Measurements from ENCODE around the gene S100A13.

- no peak for TF ChIP-seq POLR2A (IDR thresholded peaks at IDR 0.05)
- TF ChIP-seq, protein P1, sequence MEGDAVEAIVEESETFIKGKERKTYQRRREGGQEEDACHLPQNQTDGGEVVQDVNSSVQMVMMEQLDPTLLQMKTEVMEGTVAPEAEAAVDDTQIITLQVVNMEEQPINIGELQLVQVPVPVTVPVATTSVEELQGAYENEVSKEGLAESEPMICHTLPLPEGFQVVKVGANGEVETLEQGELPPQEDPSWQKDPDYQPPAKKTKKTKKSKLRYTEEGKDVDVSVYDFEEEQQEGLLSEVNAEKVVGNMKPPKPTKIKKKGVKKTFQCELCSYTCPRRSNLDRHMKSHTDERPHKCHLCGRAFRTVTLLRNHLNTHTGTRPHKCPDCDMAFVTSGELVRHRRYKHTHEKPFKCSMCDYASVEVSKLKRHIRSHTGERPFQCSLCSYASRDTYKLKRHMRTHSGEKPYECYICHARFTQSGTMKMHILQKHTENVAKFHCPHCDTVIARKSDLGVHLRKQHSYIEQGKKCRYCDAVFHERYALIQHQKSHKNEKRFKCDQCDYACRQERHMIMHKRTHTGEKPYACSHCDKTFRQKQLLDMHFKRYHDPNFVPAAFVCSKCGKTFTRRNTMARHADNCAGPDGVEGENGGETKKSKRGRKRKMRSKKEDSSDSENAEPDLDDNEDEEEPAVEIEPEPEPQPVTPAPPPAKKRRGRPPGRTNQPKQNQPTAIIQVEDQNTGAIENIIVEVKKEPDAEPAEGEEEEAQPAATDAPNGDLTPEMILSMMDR (IDR thresholded peaks at IDR 0.05): no peak
- no peak for TF ChIP-seq POLR2AphosphoS5 (IDR thresholded peaks at IDR 0.05)
- TF ChIP-seq EP300 (IDR thresholded peaks at IDR 0.05): no peak
Measured at GRCh38 chr1:153588482-153588881, 38.8 kb downstream of the S100A13 start.
